H9 (cell line): ENCODE results near the gene ZCCHC8. TPM values are rescaled to one million over a fixed set of nuclear protein-coding genes. Genes with fewer than 3 reads are reported as not detected.

Source experiments
- DNase-seq: peaks from one replicate; pipeline ENCODE4 v3.0.0-alpha.2; 2017
- H2AFZ ChIP-seq: one replicate; pipeline ENCODE4 v1.6.1; 2013; ENCODE audit warnings: mild to moderate bottlenecking, low read length, control low read depth, moderate library complexity
- H2AK5ac ChIP-seq: 2 replicates; pipeline ENCODE4 v1.6.1; 2013; ENCODE audit warnings: low read length, control low read depth, mixed read lengths; ENCODE audit not compliant: insufficient read length
- H2BK120ac ChIP-seq: one replicate; pipeline ENCODE4 v1.6.1; 2013; ENCODE audit warnings: low read depth, mild to moderate bottlenecking, low read length, control low read depth, inconsistent platforms; ENCODE audit not compliant: poor library complexity, severe bottlenecking
- H2BK12ac ChIP-seq: 2 replicates; pipeline ENCODE4 v1.6.1; 2013; ENCODE audit warnings: low read length, control low read depth, mixed read lengths, low read depth; ENCODE audit not compliant: insufficient read length
- H2BK15ac ChIP-seq: 2 replicates; pipeline ENCODE4 v1.6.1; 2013; ENCODE audit warnings: low read depth, low read length, control low read depth
- H2BK20ac ChIP-seq: one replicate; pipeline ENCODE4 v1.6.1; 2013; ENCODE audit warnings: low read depth, mild to moderate bottlenecking, low read length, control low read depth, inconsistent platforms; ENCODE audit not compliant: poor library complexity, severe bottlenecking
- H2BK5ac ChIP-seq: 2 replicates; pipeline ENCODE4 v1.6.1; 2013; ENCODE audit warnings: low read length, control low read depth, mixed read lengths; ENCODE audit not compliant: insufficient read length
- H3K14ac ChIP-seq: 2 replicates; pipeline ENCODE4 v1.6.1; 2013; ENCODE audit warnings: low read length, control low read depth; ENCODE audit not compliant: insufficient read depth
- H3K18ac ChIP-seq: 2 replicates; pipeline ENCODE4 v1.6.1; 2013; ENCODE audit warnings: low read depth, mild to moderate bottlenecking, mixed read lengths, low read length, control low read depth; ENCODE audit not compliant: insufficient read length
- H3K23ac ChIP-seq: 2 replicates; pipeline ENCODE4 v1.6.1; 2013; ENCODE audit warnings: low read length, control low read depth, mixed read lengths, low read depth; ENCODE audit not compliant: insufficient read length
- H3K23me2 ChIP-seq: 2 replicates; pipeline ENCODE4 v1.6.1; 2013; ENCODE audit warnings: low read depth, mild to moderate bottlenecking, mixed read lengths, low read length, control low read depth; ENCODE audit not compliant: insufficient read length, poor library complexity, severe bottlenecking
- H3K27ac ChIP-seq: 2 replicates; pipeline ENCODE4 v1.5.1; 2013; ENCODE audit warnings: low read length, control low read depth, mixed read lengths, low read depth; ENCODE audit not compliant: insufficient read length
- H3K27me3 ChIP-seq: 2 replicates; pipeline ENCODE4 v1.6.1; 2013; ENCODE audit warnings: low read length, control low read depth, inconsistent platforms; ENCODE audit not compliant: insufficient read depth
- H3K4ac ChIP-seq: 2 replicates; pipeline ENCODE4 v1.6.1; 2013; ENCODE audit warnings: low read depth, mild to moderate bottlenecking, control low read depth, inconsistent platforms, low read length, moderate library complexity
- H3K4me1 ChIP-seq: 2 replicates; pipeline ENCODE4 v1.6.1; 2013; ENCODE audit warnings: low read length, control low read depth, inconsistent platforms; ENCODE audit not compliant: insufficient read depth
- H3K4me2 ChIP-seq: 2 replicates; pipeline ENCODE4 v1.6.1; 2013; ENCODE audit warnings: low read length, control low read depth, mixed read lengths; ENCODE audit not compliant: insufficient read length, insufficient read depth
- H3K56ac ChIP-seq: 2 replicates; pipeline ENCODE4 v1.6.1; 2013; ENCODE audit warnings: low read depth, mild to moderate bottlenecking, mixed read lengths, low read length, control low read depth; ENCODE audit not compliant: insufficient read length
- H3K79me1 ChIP-seq: 2 replicates; pipeline ENCODE4 v1.6.1; 2013; ENCODE audit warnings: low read depth, mild to moderate bottlenecking, moderate library complexity, low read length, control low read depth, inconsistent platforms; ENCODE audit not compliant: insufficient read depth, poor library complexity, severe bottlenecking
- H3K79me2 ChIP-seq: 2 replicates; pipeline ENCODE4 v1.6.1; 2013; ENCODE audit warnings: low read length, control low read depth, inconsistent platforms; ENCODE audit not compliant: insufficient read depth
- H3K9ac ChIP-seq: 2 replicates; pipeline ENCODE4 v1.6.1; 2013; ENCODE audit warnings: low read length, control low read depth, mixed read lengths; ENCODE audit not compliant: insufficient read length; ENCODE audit errors: extremely low read depth
- H3K9me3 ChIP-seq: one replicate; pipeline ENCODE4 v1.6.1; 2013; ENCODE audit warnings: low read depth, low read length, inconsistent platforms; ENCODE audit not compliant: control insufficient read depth
- H3T11ph ChIP-seq: one replicate; pipeline ENCODE4 v1.6.1; 2013; ENCODE audit warnings: mild to moderate bottlenecking, low read length, control low read depth, inconsistent platforms
- H4K20me1 ChIP-seq: one replicate; pipeline ENCODE4 v1.6.1; 2013; ENCODE audit not compliant: control insufficient read depth, insufficient read length, insufficient read depth
- H4K5ac ChIP-seq: 2 replicates; pipeline ENCODE4 v1.6.1; 2013; ENCODE audit warnings: low read depth, mild to moderate bottlenecking, mixed read lengths, low read length, control low read depth; ENCODE audit not compliant: insufficient read length
- H4K8ac ChIP-seq: replicated peaks from 2 replicates; pipeline ENCODE4 v1.6.1; 2013; ENCODE audit warnings: low read length, control low read depth, mixed read lengths, low read depth; ENCODE audit not compliant: insufficient read length
- H4K91ac ChIP-seq: 2 replicates; pipeline ENCODE4 v1.6.1; 2013; ENCODE audit warnings: low read depth, mild to moderate bottlenecking, moderate library complexity, mixed read lengths, low read length, control low read depth; ENCODE audit not compliant: insufficient read length
- H3K27ac Mint-ChIP-seq, 3 experiments: 2 replicates in 2 of 3; 3 replicates in 1 of 3; pipeline ENCODE4 v1.8.0; 2020 to 2021; ENCODE audit warnings: mixed read lengths in 3 of 3, mild to moderate bottlenecking in 1 of 3, moderate library complexity in 1 of 3
- H3K27me3 Mint-ChIP-seq: 2 replicates; pipeline ENCODE4 v1.8.0; 2021; ENCODE audit warnings: low read depth, mild to moderate bottlenecking, moderate library complexity, mixed read lengths
- H3K36me3 Mint-ChIP-seq, 3 experiments: 2 replicates in 2 of 3; 3 replicates in 1 of 3; pipeline ENCODE4 v1.8.0; 2020 to 2021; ENCODE audit warnings: low read depth in 3 of 3, mixed read lengths in 3 of 3; ENCODE audit not compliant: insufficient read depth in 1 of 3
- H3K4me1 Mint-ChIP-seq, 2 experiments: 2 replicates each; pipeline ENCODE4 v1.8.0; 2020; ENCODE audit warnings: mixed read lengths in 2 of 2
- H3K4me3 Mint-ChIP-seq, 2 experiments: 2 replicates in 1 of 2; 3 replicates in 1 of 2; pipeline ENCODE4 v1.8.0; 2020 to 2021; ENCODE audit warnings: mild to moderate bottlenecking in 2 of 2, mixed read lengths in 2 of 2, moderate library complexity in 1 of 2
- H3K9me3 Mint-ChIP-seq, 2 experiments: 2 replicates in 1 of 2; 3 replicates in 1 of 2; pipeline ENCODE4 v1.8.0; 2020; ENCODE audit warnings: mild to moderate bottlenecking in 2 of 2, mixed read lengths in 2 of 2, moderate library complexity in 1 of 2
- CTCF ChIP-seq: fragments of 200-600 bp; sonication (generic); conservative IDR thresholded peaks from 3 replicates; pipeline ENCODE4 v1.8.0; 2021; ENCODE audit warnings: antibody characterized with exemption, mild to moderate bottlenecking
- WGBS: extraction: QIAGEN DNeasy Blood & Tissue Kit; methylation state at CpG from one replicate; pipeline ENCODE4 v1.1.7; 2013; ENCODE audit warnings: missing lambda C conversion rate, low lambda C conversion rate, mixed read lengths; ENCODE audit not compliant: insufficient read length; ENCODE audit errors: extremely low coverage; 5-methylcytosine and 5-hydroxymethylcytosine counted together
- total RNA-seq: library from RNA; stranded (reverse); gene quantifications from 2 replicates; pipeline ENCODE4 v1.2.1, GENCODE V29; 2021

ZCCHC8 gene
- total RNA-seq, 1 experiment from 2014 or later: 37.3 TPM

GRCh38 chr12:122526683-122527477 lies 26.1 kb upstream of the ZCCHC8 start, which contains the start of the genes KNTC1 and RSRC2:
Gene KNTC1, plus strand, starts transcription at chr12:122527249. Its CDS starts 2,815 bp downstream, at chr12:122530064.
Gene RSRC2, minus strand, starts transcription at chr12:122526936. Its CDS starts 83 bp downstream, at chr12:122526853.
- H3K4me3 Mint-ChIP-seq: no peak within 1 kb of the TSS
- Histone ChIP-seq H3K18ac (peak within 1 kb of the TSS; percentile 100), H2BK120ac (peak within 1 kb of the TSS; percentile 100), H2AK5ac (no peak within 1 kb of the TSS), H2BK5ac (peak within 1 kb of the TSS; percentile 100), H4K20me1 (no peaks in the 10 kb centered on the region), H3K23ac (no peak within 1 kb of the TSS), H3K4me2 (peak within 1 kb of the TSS; percentile 95), H3K27ac (peak within 1 kb of the TSS; percentile 99), H3K4ac (peak within 1 kb of the TSS; percentile 99; the same call in 1 of the 2 replicates), H3K56ac (peak within 1 kb of the TSS; percentile 98), H3K27me3 (no peaks in the 10 kb centered on the region), H4K91ac (peak within 1 kb of the TSS; percentile 37), H2BK15ac (no peak within 1 kb of the TSS; the same call in 1 of the 2 replicates), H3K9me3 (no peaks in the 10 kb centered on the region), H3T11ph (peak within 1 kb of the TSS; percentile 99), H3K4me1 (no peaks in the 10 kb centered on the region), H3K79me2 (peaks cover 44% of the 10 kb centered on the region), H2BK20ac (peak within 1 kb of the TSS; percentile 97), H4K5ac (peak within 1 kb of the TSS; percentile 100), H4K8ac (no peak within 1 kb of the TSS), H2BK12ac (peak within 1 kb of the TSS; percentile 96), H3K23me2 (peaks cover 4% of the 10 kb centered on the region), H3K79me1 (peaks cover 3% of the 10 kb centered on the region), H3K14ac (peak within 1 kb of the TSS; percentile 100), H2AFZ (peak within 1 kb of the TSS; percentile 9), H3K9ac (peak within 1 kb of the TSS; percentile 100)
- peak; percentile 100 for DNase-seq
- no peak within 1 kb of the TSS; a peak in 1 of 7 replicates for H3K27ac Mint-ChIP-seq
- peaks cover 27 to 44% (median 44%) of the 10 kb centered on the region in 3 experiments for H3K36me3 Mint-ChIP-seq
- WGBS: no CpG with 5 or more reads among the region's 51 CpGs
- H3K4me1 Mint-ChIP-seq: peaks cover 20 to 22% of the 10 kb centered on the region in 2 experiments
- H3K27me3 Mint-ChIP-seq: no peaks in the 10 kb centered on the region
- H3K9me3 Mint-ChIP-seq: no peaks in the 10 kb centered on the region
- TF ChIP-seq CTCF: no peak
